Retinal pigment epithelial cell (primary cell): ENCODE results near the gene ANTXR2.

Experiments
- DNase-seq: peaks from one replicate; pipeline ENCODE4 v3.0.0-alpha.2; 2010; ENCODE audit warnings: low read depth
- H3K4me3 ChIP-seq: 2 replicates; pipeline ENCODE4 v1.5.1; 2011; ENCODE audit warnings: mild to moderate bottlenecking, low read length, control low read depth, moderate library complexity
- CTCF ChIP-seq: conservative IDR thresholded peaks from 2 replicates; pipeline ENCODE4 v1.5.1; 2011; ENCODE audit warnings: low read depth, low read length, control low read depth, inconsistent platforms

The ANTXR2 gene

GRCh38 chr4:79949178-79949577 lies 123.9 kb downstream of the ANTXR2 start:
- no peak for TF ChIP-seq CTCF
- H3K4me3 ChIP-seq = no peak overlapping the region
- no peak for DNase-seq

GRCh38 chr4:79948739-79949138 lies 124.3 kb downstream of the ANTXR2 start:
- H3K4me3 ChIP-seq = no peak overlapping the region
- TF ChIP-seq CTCF = no peak
- no peak for DNase-seq

DNA sequence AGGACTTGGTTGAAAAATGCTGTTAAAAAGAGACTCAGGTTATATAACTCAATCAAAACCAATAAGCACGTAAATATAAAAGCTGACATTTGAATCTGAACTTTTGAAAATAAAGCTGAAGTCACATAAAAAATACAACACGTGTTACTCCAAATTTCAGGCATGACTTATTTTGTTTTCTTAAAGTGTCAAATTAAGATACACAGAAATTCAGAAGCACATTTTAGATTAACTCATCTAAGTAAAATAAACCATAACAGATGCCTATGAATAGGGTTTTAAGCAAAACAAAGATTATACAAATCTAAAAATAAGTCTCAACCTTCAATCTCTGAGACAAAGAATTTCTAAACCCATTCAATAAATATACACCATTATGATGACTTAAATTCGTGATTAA lies 124.8 kb downstream of the ANTXR2 start:
- no peak overlapping the region for H3K4me3 ChIP-seq
- TF ChIP-seq CTCF = no peak
- no peak for DNase-seq

DNA sequence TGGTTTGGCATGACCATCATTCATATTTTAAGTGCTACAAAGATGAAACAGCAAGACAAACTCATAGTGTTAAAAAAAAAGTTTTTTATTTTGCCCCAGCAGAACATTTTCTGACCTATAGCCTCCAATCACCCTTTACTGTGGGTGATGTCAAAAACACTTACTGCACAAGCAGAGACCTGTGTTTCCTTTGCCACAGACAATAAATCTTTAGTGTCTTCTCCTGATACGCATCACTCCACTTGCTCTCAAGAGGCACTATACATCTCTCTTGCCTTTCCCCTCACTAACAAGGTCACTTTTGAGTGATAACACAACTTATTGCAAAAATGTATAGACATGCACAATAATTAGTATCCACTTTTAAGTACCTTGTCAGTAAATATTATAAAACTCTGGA lies 125.6 kb downstream of the ANTXR2 start:
- no peak overlapping the region for H3K4me3 ChIP-seq
- no peak for DNase-seq
- TF ChIP-seq CTCF = no peak

- DNase-seq = no peak
- no peak for TF ChIP-seq CTCF
- no peak overlapping the region for H3K4me3 ChIP-seq
Measured at GRCh38 chr4:79935274-79935673, 137.8 kb downstream of the ANTXR2 start.

DNA sequence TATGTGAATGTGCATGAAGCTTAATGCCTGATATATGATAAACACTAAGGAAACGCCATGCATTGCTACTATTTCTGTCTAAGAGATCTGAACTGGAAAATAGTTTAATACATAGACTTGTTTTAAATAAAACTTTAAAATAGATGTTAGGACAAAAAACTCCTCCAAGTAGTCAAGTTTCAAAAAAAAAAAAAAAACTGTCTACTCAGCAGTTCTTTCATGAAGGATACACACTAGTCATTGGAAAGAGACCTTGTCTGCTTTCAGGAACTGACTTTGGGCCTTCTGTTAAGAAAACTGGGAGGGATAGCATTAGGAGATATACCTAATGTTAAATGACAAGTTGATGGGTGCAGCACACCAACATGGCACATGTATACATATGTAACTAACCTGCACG lies 138.4 kb downstream of the ANTXR2 start:
- no peak overlapping the region for H3K4me3 ChIP-seq
- TF ChIP-seq CTCF = no peak
- DNase-seq = no peak

- DNase-seq = no peak
- TF ChIP-seq CTCF = no peak
Measured at GRCh38 chr4:79927931-79928330, 145.1 kb downstream of the ANTXR2 start.

More at GRCh38 chr4:79927931-79928330, 145.1 kb downstream of the ANTXR2 start:
- no peak overlapping the region for H3K4me3 ChIP-seq
